ENCODE data around the gene CEP97.

The CEP97 gene

GRCh38 chr3:101817992-101818391 is 93.6 kb downstream of the CEP97 start:
- H3K4me3 ChIP-seq (replicated peaks; ENCODE audit: low read depth, low read length): no peak overlapping the region
- no peak for DNase-seq (ENCODE audit: extremely low read depth, low read depth)
- TF ChIP-seq CTCF (IDR thresholded peaks at IDR 0.05; ENCODE audit: low read depth, low read length, missing control alignments): no peak

GRCh38 chr3:101819649-101820206 is 95.3 kb downstream of the CEP97 start:
- no peak for DNase-seq (ENCODE audit: extremely low read depth, low read depth)
- no peak for TF ChIP-seq CTCF (IDR thresholded peaks at IDR 0.05; ENCODE audit: low read depth, low read length, missing control alignments)
- H3K4me3 ChIP-seq (replicated peaks; ENCODE audit: low read depth, low read length): no peak overlapping the region

Data from HFF-Myc (cell line).